Measurements from ENCODE around the gene JPT1.

The JPT1 gene, protein sequence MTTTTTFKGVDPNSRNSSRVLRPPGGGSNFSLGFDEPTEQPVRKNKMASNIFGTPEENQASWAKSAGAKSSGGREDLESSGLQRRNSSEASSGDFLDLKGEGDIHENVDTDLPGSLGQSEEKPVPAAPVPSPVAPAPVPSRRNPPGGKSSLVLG

DNA sequence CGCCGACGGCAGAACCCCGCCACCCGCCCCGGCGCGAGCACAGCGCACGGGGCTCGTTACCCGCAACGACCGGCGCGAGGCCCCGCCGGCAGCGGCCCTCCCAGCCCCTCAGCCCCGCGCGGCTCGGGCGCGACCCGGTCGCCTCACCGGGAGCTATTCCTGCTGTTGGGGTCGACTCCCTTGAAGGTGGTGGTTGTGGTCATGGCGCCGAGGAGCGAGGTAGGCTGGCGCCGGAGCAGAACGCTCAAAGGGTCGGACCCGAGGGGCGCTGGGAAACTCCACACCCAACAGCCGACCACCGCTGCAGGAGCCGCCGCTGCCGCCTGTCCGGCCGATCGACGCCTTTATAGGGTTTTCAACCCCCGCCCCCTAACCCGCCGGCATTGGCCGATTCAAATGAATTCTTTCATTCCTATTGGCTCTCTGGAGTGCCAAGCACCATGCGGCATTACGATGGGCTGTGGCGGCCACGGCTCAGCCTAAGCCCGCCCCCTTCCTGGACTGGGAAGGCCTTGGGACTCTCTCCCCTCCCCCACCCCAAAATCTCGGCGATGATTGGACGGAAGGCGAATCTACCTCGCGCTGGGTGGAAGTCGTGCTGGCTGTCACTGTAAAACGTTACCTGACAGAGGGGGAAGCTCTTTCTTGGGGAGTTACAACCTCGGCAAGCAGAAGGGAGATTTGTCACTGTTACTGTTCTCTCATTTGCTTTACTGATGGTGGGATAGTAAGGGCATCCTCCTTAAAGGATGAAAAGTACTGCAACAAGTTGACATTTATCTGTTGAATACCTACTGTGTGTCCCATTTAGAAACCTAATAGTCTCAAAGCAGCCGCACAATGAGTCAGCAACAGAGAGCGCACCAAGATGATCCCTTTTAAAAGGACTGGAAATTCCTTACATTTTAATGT lies at the start of gene JPT1:
Gene JPT1, minus strand, starts transcription at position 318 of the 912 bp plus-strand sequence. Its CDS starts 115 bp downstream, at position 203.
- peak; percentile 99 for DNase-seq (ENCODE audit: extremely low spot score)
- peak; percentile 68 for TF ChIP-seq L3MBTL2 (conservative IDR thresholded peaks at IDR 0.05)
- no peak for TF ChIP-seq TARDBP (IDR thresholded peaks at IDR 0.05)
- no peak for TF ChIP-seq SP1 (IDR thresholded peaks at IDR 0.05)
- no peak for TF ChIP-seq BHLHE40 (IDR thresholded peaks at IDR 0.05; ENCODE audit: borderline replicate concordance)
- TF ChIP-seq CTBP1 (IDR thresholded peaks at IDR 0.05; ENCODE audit: borderline replicate concordance), result no peak
- TF ChIP-seq FOXA1 (IDR thresholded peaks at IDR 0.05), result no peak
- TF ChIP-seq ELF4 (IDR thresholded peaks at IDR 0.05), result peak; percentile 98
- peak; percentile 93 for TF ChIP-seq FOXM1 (IDR thresholded peaks at IDR 0.05; ENCODE audit: borderline replicate concordance)
- TF ChIP-seq HDGF (IDR thresholded peaks at IDR 0.05; ENCODE audit: borderline replicate concordance), result no peak
- TF ChIP-seq ARNT (IDR thresholded peaks at IDR 0.05), result no peak
- TF ChIP-seq LEF1 (IDR thresholded peaks at IDR 0.05; ENCODE audit: borderline replicate concordance), result 0 out of 2 replicates have a peak, but pooled peaks have one; percentile 60
- TF ChIP-seq, protein P1, sequence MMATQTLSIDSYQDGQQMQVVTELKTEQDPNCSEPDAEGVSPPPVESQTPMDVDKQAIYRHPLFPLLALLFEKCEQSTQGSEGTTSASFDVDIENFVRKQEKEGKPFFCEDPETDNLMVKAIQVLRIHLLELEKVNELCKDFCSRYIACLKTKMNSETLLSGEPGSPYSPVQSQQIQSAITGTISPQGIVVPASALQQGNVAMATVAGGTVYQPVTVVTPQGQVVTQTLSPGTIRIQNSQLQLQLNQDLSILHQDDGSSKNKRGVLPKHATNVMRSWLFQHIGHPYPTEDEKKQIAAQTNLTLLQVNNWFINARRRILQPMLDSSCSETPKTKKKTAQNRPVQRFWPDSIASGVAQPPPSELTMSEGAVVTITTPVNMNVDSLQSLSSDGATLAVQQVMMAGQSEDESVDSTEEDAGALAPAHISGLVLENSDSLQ (IDR thresholded peaks at IDR 0.05), result peak; percentile 99
- no peak for TF ChIP-seq FOXK2 (IDR thresholded peaks at IDR 0.05)
- no peak for TF ChIP-seq NFRKB (IDR thresholded peaks at IDR 0.05)
- POLR2A ChIA-PET, result interaction anchor here (0.7 to 2.4 kb wide), 16 partner anchors 9 to 281 kb away, joined by 3 to 15 read pairs (median 4); partner anchors contain the start of genes ARMC7, FDXR, MIF4GD and NT5C
- CTCF ChIA-PET, result interaction anchor here (0.6 to 0.7 kb wide), 3 partner anchors 9 to 599 kb away, joined by 3 to 4 read pairs (median 4); no protein-coding TSS in a partner anchor

DNA sequence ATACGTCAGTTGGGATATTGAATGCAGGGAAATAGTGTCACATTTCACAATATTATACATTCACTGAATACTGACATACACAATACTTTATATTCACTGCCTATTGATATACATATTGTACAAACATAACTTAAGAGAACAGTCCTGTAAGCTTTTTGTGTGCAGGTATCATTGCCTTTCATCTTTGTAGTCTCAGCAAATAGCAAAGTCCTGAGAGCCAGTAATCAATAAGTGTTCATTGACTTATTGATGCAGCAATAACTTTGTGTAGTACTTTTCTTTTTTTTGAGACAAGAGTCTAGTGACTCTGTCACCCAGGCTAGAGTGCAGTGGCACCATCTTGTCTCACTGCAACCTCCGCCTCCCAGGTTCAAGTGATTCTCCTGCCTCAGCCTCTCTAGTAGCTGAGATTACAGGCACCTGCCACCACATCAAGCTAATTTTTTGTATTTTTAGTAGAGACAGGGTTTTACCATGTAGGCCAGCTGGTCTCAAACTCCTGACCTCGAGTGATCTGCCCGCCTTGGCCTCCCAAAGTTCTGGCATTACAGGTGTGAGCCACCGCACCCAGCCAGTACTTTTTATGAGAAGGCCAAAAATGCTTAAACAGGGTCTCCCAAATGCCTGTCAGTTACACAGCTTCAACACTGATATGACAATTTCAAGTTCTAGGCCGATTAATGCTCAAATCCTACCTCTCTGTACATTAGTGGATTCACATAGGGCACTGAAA lies 45.7 kb upstream of the JPT1 start:
- DNase-seq (ENCODE audit: extremely low spot score), result no peak
- TF ChIP-seq SP1 (IDR thresholded peaks at IDR 0.05) (no peak), BHLHE40 (IDR thresholded peaks at IDR 0.05; ENCODE audit: borderline replicate concordance) (no peak), LEF1 (IDR thresholded peaks at IDR 0.05; ENCODE audit: borderline replicate concordance) (no peak), CTBP1 (IDR thresholded peaks at IDR 0.05; ENCODE audit: borderline replicate concordance) (no peak), ZNF384 (IDR thresholded peaks at IDR 0.05) (no peak), L3MBTL2 (conservative IDR thresholded peaks at IDR 0.05) (no peak), NFRKB (IDR thresholded peaks at IDR 0.05) (no peak), FOXM1 (IDR thresholded peaks at IDR 0.05; ENCODE audit: borderline replicate concordance) (no peak), FOXK2 (IDR thresholded peaks at IDR 0.05) (no peak), SUZ12 (IDR thresholded peaks at IDR 0.05) (no peak), TARDBP (IDR thresholded peaks at IDR 0.05) (no peak), ARNT (IDR thresholded peaks at IDR 0.05) (no peak), ELF4 (IDR thresholded peaks at IDR 0.05) (no peak), FOXA1 (IDR thresholded peaks at IDR 0.05) (no peak)
- TF ChIP-seq, protein P1 (IDR thresholded peaks at IDR 0.05), result no peak
- ChIA-PET CTCF (interaction anchor here (4.7 kb wide), 1 partner anchor 85 kb away, joined by 44 read pairs; no protein-coding TSS in a partner anchor), POLR2A (interaction anchor here (1.0 to 4.0 kb wide), 4 partner anchors 11 to 86 kb away, joined by 3 to 16 read pairs (median 6); partner anchors contain the start of genes NT5C and SUMO2)

DNA sequence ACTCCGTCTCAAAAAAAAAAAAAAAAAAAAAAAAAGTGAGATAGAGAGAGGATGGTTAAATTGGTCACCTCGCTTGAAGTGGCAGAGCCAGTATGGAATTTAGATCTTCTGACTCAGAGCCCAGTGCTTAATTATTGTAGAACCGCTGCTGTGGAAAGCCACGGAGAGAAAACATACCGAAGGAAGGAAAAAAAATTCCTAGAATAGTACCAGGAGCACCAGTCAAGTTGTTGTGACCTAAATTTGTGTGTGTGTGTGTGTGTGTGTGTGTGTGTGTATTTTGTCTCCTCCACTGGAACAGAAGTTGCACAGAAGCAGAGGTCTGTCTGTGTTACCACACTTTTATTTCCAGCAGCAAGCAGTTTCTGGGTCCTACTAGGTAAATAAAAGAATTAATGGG lies 40.6 kb upstream of the JPT1 start:
- no peak for DNase-seq (ENCODE audit: extremely low spot score)
- ChIA-PET POLR2A (no interaction called here), CTCF (no interaction called here)
- TF ChIP-seq TARDBP (IDR thresholded peaks at IDR 0.05) (no peak), ZNF384 (IDR thresholded peaks at IDR 0.05) (peak; percentile 62; the same call in 1 of the 2 replicates)

DNA sequence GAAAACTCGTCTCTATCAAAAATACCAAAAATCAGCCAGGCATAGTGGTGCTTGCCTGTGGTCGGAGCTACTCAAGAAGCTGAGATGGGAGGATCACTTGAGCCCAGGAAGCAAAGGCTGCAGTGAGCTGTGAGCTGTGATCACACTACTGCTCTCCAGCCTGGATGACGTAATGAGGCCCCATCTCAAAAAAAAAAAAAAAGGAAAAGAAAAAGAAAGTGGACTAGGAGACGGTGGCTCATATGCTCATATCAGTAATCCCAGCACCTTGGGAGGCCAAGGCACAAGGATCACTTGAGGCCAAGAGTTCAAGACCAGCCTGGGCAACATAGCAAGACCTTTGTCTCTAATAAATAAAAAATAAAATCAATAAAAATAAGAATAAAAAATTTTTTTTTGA lies 37.3 kb upstream of the JPT1 start:
- no peak for DNase-seq (ENCODE audit: extremely low spot score)
- ChIA-PET CTCF (interaction anchor here (0.9 to 2.0 kb wide), 3 partner anchors 10 to 230 kb away, joined by 3 to 8 read pairs (median 6); no protein-coding TSS in a partner anchor), POLR2A (interaction anchor here (1.3 to 4.3 kb wide), 3 partner anchors 9 to 14 kb away, joined by 5 to 16 read pairs (median 7); partner anchors contain the start of genes NUP85 and SUMO2)
- no peak for TF ChIP-seq L3MBTL2 (conservative IDR thresholded peaks at IDR 0.05)
- peak; percentile 89 for TF ChIP-seq ZNF384 (IDR thresholded peaks at IDR 0.05)
- no peak for TF ChIP-seq FOXM1 (IDR thresholded peaks at IDR 0.05; ENCODE audit: borderline replicate concordance)
- no peak for TF ChIP-seq ARNT (IDR thresholded peaks at IDR 0.05)
- TF ChIP-seq BHLHE40 (IDR thresholded peaks at IDR 0.05; ENCODE audit: borderline replicate concordance), result no peak
- no peak for TF ChIP-seq SP1 (IDR thresholded peaks at IDR 0.05)

DNA sequence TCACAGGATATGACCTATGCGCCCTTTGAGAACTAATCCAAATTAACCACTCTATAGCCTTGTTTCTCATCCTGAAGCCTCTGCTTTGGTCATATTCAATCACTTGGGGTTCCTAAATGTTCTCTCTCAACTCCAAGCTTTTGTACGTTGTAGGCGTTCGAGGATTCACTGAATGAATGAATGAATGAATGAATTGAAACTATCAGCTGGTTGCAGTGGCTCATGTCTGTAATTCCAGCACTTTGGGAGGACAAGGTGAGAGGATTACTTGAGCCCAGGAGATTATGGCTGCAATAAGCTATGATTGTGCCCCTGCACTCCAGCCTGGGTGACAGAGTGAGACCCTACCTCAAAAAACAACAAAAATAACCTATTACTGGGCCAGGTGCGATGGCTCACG lies 34.3 kb upstream of the JPT1 start:
- no peak for DNase-seq (ENCODE audit: extremely low spot score)
- TF ChIP-seq ELF4 (IDR thresholded peaks at IDR 0.05) (no peak), FOXA1 (IDR thresholded peaks at IDR 0.05) (no peak), TARDBP (IDR thresholded peaks at IDR 0.05) (no peak), CTBP1 (IDR thresholded peaks at IDR 0.05; ENCODE audit: borderline replicate concordance) (no peak), ZNF384 (IDR thresholded peaks at IDR 0.05) (no peak), HDGF (IDR thresholded peaks at IDR 0.05; ENCODE audit: borderline replicate concordance) (no peak)
- CTCF ChIA-PET, result interaction anchor here (1.1 to 2.6 kb wide), 2 partner anchors 13 to 52 kb away, joined by 4 to 16 read pairs; no protein-coding TSS in a partner anchor
- POLR2A ChIA-PET, result interaction anchor here (1.2 to 4.3 kb wide), 5 partner anchors 8 to 59 kb away, joined by 3 to 16 read pairs (median 5); partner anchors contain the start of genes NT5C and NUP85

Data from HEK293T (cell line).